GM19035 (cell line): Measurements from ENCODE around the gene PREPL.
"Not testable (repeated sequence)": the region's sequence is repeated elsewhere in the genome, so short reads cannot be mapped to it uniquely, and the experiment has no call there.

ENCODE experiments used
- ATAC-seq: cut with Tn5 transposase; IDR thresholded peaks from one replicate; pipeline ENCODE4 v1.9.1; 2021; ENCODE audit not compliant: unreplicated experiment

PREPL gene

GRCh38 chr2:44349506-44349905 is 11.8 kb downstream of the PREPL start:
- ATAC-seq: no peak

GRCh38 chr2:44348400-44348799 is 12.9 kb downstream of the PREPL start:
- no peak for ATAC-seq

GRCh38 chr2:44347526-44347925 is 13.8 kb downstream of the PREPL start:
- ATAC-seq: no peak

- no peak for ATAC-seq
Measured at GRCh38 chr2:44342854-44343253, 18.4 kb downstream of the PREPL start.

- ATAC-seq: no peak
Measured at GRCh38 chr2:44335806-44336538, 25.3 kb downstream of the PREPL start.

- no peak for ATAC-seq
Measured at GRCh38 chr2:44333994-44334393, 27.3 kb downstream of the PREPL start.

GRCh38 chr2:44330801-44331200 is 30.5 kb downstream of the PREPL start:
- no peak for ATAC-seq

GRCh38 chr2:44329343-44329742 is 32.0 kb downstream of the PREPL start:
- ATAC-seq: no peak

- ATAC-seq: no peak
Measured at GRCh38 chr2:44328750-44329149, 32.5 kb downstream of the PREPL start.

- ATAC-seq: no peak
Measured at GRCh38 chr2:44326548-44327264, 34.6 kb downstream of the PREPL start.

- no peak for ATAC-seq
Measured at GRCh38 chr2:44325897-44326296, 35.4 kb downstream of the PREPL start.

GRCh38 chr2:44324971-44325426 is 36.3 kb downstream of the PREPL start:
- ATAC-seq: no peak

GRCh38 chr2:44321360-44321759 is 39.9 kb downstream of the PREPL start:
- ATAC-seq: no peak

GRCh38 chr2:44320832-44321231 is 40.5 kb downstream of the PREPL start:
- ATAC-seq: no peak

GRCh38 chr2:44315945-44316344 is 45.3 kb downstream of the PREPL start:
- no peak for ATAC-seq

- ATAC-seq: no peak
Measured at GRCh38 chr2:44314362-44314761, 46.9 kb downstream of the PREPL start.

GRCh38 chr2:44310287-44310686 is 51.0 kb downstream of the PREPL start:
- no peak for ATAC-seq

- ATAC-seq: no peak
Measured at GRCh38 chr2:44305882-44306281, 55.4 kb downstream of the PREPL start.

GRCh38 chr2:44304258-44304657 is 57.0 kb downstream of the PREPL start:
- ATAC-seq: no peak

- ATAC-seq: not testable (repeated sequence)
Measured at GRCh38 chr2:44303766-44304165, 57.5 kb downstream of the PREPL start.

- no peak for ATAC-seq
Measured at GRCh38 chr2:44301111-44301510, 60.2 kb downstream of the PREPL start.

GRCh38 chr2:44299635-44300034 is 61.7 kb downstream of the PREPL start:
- ATAC-seq: no peak
